HG02623 (cell line): ENCODE measurements around the gene ALX3.
"Not testable (repeated sequence)": the region's sequence is repeated elsewhere in the genome, so short reads cannot be mapped to it uniquely, and the experiment has no call there.

Source experiments
- ATAC-seq: cut with Tn5 transposase; IDR thresholded peaks from one replicate; pipeline ENCODE4 v1.9.1; 2021; ENCODE audit warnings: moderate library complexity; ENCODE audit not compliant: unreplicated experiment

The ALX3 gene

DNA sequence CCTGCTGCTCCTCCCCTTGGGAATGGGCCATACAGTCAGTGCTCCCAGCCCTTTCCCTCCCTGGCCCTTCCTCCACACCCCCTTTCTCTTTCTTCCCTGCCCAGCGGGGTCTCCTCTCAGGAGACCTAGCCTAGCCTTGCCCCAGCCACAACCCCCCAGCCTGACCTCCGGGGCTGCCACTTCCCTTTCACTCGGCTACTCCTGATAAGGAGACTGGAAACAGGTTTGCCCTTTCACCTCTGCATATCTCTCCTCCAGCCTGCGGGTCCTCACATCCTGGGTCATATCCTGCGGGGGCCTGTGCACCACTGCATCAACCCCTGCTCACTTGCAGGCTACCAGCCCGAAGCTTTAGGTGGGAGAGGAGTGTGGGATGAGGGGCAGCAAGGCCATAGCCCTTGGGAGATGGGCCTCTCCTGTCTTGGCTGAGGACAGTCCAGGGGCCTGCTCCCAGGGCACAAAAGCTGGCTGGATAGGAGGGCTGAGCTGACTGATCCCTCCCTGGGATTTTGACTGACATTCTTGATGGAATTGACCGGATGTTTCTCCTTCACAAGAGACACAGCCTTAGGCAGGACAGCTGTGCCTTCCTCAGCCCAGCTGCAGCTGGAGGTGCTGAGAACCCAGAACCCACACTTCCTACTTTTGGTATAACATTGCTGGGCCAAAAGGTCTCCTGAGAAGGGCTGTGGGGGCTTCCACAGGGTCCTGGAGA, 19.2 kb upstream of the ALX3 start:
- ATAC-seq: no peak

DNA sequence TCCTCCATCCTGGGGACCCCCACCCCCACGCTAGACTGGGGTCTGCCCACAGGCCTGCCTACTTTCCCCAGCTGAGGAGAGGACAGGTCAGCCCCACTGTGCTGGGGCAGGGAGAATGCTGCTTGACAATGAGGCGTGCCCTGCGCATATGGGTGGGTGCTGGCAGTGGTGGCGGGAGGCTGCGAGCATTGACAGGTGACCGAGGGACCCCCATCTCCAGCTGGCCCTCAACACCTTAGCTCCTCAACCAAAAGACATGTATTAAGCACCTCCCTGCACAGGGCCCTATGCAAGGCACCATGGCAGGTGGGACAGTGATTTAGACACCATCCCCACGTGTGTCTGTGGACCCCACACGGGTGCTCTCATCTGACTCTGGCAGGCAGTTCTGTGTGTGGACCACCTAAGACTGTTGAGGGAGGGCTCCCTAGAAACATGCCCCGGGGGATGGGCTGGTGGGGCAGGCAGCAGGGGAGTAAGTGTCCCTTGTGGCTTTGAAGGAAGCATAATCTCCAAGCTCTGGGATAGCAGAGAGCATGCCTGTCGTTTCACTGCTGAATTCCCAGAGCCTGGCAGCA, 18.4 kb upstream of the ALX3 start:
- ATAC-seq: no peak

- ATAC-seq: no peak
These were observed 17.6 kb upstream of the ALX3 start for GRCh38 chr1:110087812-110088738.

DNA sequence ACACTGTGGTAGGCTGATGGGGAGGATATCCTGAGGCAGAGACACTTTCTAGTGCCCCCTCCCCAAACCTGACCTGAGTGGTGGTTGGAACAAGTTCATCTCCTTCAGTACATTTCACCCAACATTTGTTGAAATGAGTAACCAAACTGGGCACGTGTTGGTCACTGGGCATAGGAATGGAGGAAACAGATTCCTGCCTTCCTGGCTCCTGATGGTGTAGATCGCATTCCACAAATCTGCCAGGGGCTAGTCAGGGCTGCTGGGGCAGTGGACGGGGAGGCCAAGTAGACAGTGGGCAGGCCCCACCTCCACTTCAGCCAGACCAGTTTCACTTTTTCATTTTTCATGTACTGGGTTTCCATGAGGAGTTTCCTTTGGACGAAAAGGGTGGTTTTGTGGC, 16.5 kb upstream of the ALX3 start:
- ATAC-seq: no peak

- no peak for ATAC-seq
These were observed 15.2 kb upstream of the ALX3 start for GRCh38 chr1:110085671-110086070.

GRCh38 chr1:110084227-110085078, 14.0 kb upstream of the ALX3 start:
- no peak for ATAC-seq

GRCh38 chr1:110083866-110084226, 13.4 kb upstream of the ALX3 start:
- no peak for ATAC-seq

DNA sequence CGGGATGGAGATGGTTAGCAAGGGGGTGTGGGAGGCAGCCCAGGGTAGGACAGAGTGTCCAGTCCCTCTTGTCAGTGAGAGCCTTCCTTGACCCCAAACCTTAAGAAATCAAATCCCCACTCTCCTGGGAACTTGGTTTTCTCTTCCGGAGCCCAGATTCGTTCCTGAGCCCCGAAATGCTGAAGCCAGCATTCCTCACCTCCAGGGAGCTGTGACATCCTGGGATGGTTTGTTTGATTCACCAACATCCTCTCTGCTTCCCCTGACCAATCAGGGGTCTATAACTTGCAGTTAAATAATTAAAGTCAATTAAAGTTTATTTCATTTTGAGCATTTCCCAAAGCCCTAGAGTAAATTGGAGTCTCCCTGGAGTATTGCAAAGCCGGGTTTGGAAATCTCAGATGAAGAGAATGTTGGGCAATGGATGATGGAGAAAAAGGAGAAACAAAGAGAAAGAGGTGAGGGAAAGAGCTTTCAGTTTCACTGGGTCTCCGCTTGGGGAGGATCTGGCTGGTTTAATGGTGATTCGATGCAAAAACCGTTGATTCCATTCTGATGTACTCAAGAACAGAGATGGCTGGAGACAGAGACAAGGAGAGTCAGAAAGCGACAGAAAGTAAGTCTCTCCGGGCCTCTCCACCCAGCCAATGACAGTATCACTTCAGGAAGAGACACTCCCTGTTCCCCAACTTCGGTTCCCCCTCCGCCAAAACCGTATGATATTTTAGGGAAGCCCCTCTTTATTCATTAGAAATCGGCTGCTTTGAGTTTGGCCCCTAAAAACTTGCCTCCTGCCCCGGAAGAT, 12.8 kb upstream of the ALX3 start:
- no peak for ATAC-seq

- no peak for ATAC-seq
These were observed 12.0 kb upstream of the ALX3 start for GRCh38 chr1:110082477-110082876.

DNA sequence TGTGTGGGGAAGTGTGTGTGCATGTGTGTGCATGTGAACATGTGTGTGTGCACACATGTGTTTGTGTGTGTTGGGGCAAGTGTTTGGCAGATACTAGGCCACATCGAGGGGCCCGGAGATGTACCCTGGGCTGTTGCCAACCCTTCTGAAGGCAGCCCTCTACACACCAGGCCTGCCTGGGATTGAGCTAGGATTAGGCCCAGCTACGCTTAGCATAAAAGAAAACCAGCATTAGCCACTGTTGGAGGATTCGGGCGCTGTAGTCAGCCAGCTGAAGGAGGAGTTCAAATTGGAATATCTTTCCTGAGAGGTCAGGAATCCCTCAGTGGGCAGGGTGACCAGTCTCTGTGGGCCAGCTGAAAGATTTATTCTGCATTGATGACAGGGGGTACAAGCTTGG, 10.6 kb upstream of the ALX3 start:
- ATAC-seq: no peak

GRCh38 chr1:110079995-110080394, 9.5 kb upstream of the ALX3 start:
- not testable (repeated sequence) for ATAC-seq

DNA sequence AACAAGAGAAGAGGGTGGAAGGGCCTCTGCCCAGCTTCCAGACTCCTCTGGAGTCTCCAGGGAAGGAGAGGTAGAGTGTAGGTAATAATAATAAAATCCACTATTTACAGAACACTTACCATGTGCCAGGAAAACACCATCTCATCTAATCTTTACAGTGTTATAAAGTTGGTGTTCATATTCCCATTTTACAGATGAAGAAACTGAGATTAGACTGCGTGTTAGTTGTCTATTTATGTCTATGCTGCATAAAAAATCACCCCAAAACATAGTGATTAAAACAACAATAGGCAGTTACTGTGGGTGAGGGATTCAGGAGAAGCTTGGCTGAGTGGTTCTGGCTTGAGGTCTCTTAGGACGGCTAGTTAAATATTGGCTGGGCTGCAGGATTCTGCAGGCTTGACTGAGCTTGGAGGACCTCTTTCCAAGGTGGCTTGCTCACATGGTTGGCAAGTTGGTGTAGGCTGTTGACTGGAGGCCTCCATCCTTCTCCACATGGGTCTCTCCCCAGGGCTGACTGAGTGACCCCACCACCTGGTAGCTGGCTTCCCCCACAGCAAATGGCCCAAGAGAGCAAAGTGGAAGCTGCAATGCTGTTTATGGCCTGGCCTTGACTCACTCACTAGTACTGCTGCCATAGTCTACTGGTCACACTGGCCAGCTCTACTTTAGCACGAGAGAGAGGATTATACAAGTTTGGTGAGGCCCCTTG, 6.5 kb upstream of the ALX3 start:
- no peak for ATAC-seq

GRCh38 chr1:110074166-110074565, 3.7 kb upstream of the ALX3 start:
- no peak for ATAC-seq

DNA sequence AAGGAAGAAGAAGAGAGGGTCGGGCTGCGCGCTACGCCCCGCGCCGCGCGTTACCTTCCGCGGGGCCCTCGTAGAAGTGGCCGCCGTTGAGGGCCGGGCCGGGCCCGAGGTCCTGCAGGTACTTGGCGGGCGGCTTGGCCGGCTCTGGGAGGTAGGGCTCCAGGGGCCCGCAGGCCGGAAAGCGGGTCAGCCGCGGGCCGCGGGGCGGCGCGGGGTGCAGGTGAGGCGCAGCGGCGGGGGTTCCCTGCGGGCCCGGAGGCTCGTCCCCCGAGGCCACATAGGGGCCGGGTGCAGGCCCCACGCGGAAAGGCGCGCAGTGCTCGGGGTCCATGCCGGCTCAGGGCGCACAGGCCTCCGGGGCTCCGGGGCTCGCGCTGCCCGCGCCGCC, 196 bp downstream of the ALX3 start:
- ATAC-seq: no peak

DNA sequence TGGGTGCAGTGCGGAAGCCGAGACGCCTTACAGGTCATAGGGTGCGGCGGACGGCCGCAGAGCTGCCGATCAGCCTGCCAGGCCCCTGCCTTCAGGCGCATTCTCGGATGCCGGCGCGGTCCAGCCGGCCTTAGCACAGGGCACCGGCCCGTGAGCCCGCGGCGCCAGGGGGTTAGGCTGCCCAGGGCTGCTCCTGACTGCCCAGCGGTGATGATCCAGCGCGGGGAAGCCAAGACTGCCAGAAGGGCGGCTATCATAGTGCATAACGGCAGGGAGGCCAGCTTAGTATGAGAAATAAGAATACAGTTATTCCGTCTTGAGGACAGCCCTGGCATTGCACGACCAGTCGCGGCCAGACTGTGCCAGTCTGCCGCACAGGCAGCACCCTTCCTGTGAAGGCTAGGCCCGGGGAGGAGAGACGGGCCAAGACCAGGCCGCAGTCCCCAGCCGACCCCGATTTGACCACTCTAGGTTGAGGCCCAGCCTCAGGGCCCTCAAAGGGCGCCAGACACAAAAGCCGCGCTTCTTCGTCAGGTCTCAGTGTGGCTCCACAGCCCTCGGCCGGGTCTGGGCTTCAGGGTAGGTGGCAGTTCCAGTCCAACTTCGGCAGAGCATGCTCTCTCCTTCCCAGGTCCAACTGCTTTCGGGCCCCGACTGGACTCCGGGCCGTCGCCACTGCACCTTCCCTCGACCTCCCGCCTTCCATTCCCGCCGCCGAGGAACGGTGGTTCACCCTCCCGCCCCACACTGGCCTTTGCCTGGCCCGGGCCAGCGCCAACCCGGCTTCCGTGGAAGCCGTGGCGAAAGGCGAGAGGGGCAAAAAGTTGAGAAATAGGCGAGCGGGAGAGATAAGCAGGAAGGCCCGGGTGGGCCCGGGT, 829 bp downstream of the ALX3 start:
- ATAC-seq: no peak

- ATAC-seq: no peak
These were observed 1.6 kb downstream of the ALX3 start for GRCh38 chr1:110068646-110069403.

GRCh38 chr1:110067893-110068645, 2.4 kb downstream of the ALX3 start:
- no peak for ATAC-seq
